Panc1 (cell line): ENCODE results near the gene ARPC1B. TPM values are rescaled to one million over a fixed set of nuclear protein-coding genes. Genes with fewer than 3 reads are reported as not detected.
A peak's percentile ranks its signal among the peaks of the same experiment; 100 is the strongest.
"Not testable (repeated sequence)": the region's sequence is repeated elsewhere in the genome, so short reads cannot be mapped to it uniquely, and the experiment has no call there.

ENCODE experiments used
- ATAC-seq: fragments of 200-7000 bp; cut with Tn5 transposase; 2 replicates; pipeline ENCODE4 v1.9.1; 2020; ENCODE audit warnings: mild to moderate bottlenecking, moderate library complexity
- BruUV-seq: library from RNA; stranded (reverse); fragments of 400-500 nt; replicated peaks from 2 replicates; lab custom pipeline; 2021; lab: Mats Ljungman, UMichigan
- CTCF ChIA-PET: fragments of 300-600 bp; sonication (Branson Sonifier 250); formaldehyde crosslinking; loops from one replicate; lab custom pipeline; 2022; ENCODE audit warnings: antibody characterized with exemption; lab: Charles Lee
- POLR2A ChIA-PET: fragments of 300-600 bp; sonication (Branson Sonifier 250); formaldehyde crosslinking; loops from one replicate; lab custom pipeline; 2022; ENCODE audit warnings: antibody characterized with exemption; lab: Charles Lee
- DNase-seq: peaks from one replicate; pipeline ENCODE4 v3.0.0-alpha.2; 2010; ENCODE audit warnings: low read depth, low spot score
- H3K27ac ChIP-seq: 2 replicates; pipeline ENCODE4 v1.5.1; 2011; ENCODE audit warnings: mild to moderate bottlenecking, low read length, inconsistent platforms
- H3K27me3 ChIP-seq: fragments of 200-500 bp; sonication (Bioruptor generic); 2 replicates; pipeline ENCODE4 v1.6.0; 2014; ENCODE audit warnings: low read length, inconsistent platforms; ENCODE audit not compliant: control insufficient read depth, insufficient read depth
- H3K36me3 ChIP-seq: fragments of 200-500 bp; sonication (Bioruptor generic); 2 replicates; pipeline ENCODE4 v1.5.1; 2014; ENCODE audit warnings: inconsistent platforms, mild to moderate bottlenecking, low read length, moderate library complexity; ENCODE audit not compliant: control insufficient read depth, insufficient read depth
- H3K4me1 ChIP-seq: 2 replicates; pipeline ENCODE4 v1.5.1; 2011; ENCODE audit warnings: inconsistent platforms, mild to moderate bottlenecking, low read length, moderate library complexity; ENCODE audit not compliant: control insufficient read depth, insufficient read depth
- H3K4me3 ChIP-seq, 2 experiments: 2 replicates each; pipeline ENCODE4 v1.5.1; 2011 to 2012; ENCODE audit warnings: low read depth in 2 of 2, low read length in 2 of 2, mild to moderate bottlenecking in 2 of 2, inconsistent platforms in 1 of 2, moderate library complexity in 1 of 2
- H3K9me3 ChIP-seq: fragments of 200-500 bp; sonication (Bioruptor generic); 2 replicates; pipeline ENCODE4 v1.5.1; 2014; ENCODE audit warnings: low read depth, mild to moderate bottlenecking, inconsistent platforms, low read length, moderate library complexity; ENCODE audit not compliant: control insufficient read depth, insufficient read depth
- POLR2AphosphoS5 ChIP-seq: IDR thresholded peaks from 2 replicates; pipeline ENCODE4 v1.6.1; 2012; ENCODE audit warnings: mild to moderate bottlenecking, low read depth, low read length, moderate library complexity
- SIN3A ChIP-seq: IDR thresholded peaks from 2 replicates; pipeline ENCODE4 v1.6.1; 2012; ENCODE audit warnings: low read depth, mild to moderate bottlenecking, low read length, moderate library complexity, borderline replicate concordance; ENCODE audit not compliant: insufficient read depth
- TCF7L2 ChIP-seq: IDR thresholded peaks from 2 replicates; pipeline ENCODE4 v1.6.1; 2011; ENCODE audit warnings: mild to moderate bottlenecking, low read depth, low read length, inconsistent platforms
- in situ Hi-C: cut with HindIII; loops from 2 replicates; pipeline ENCODE4 v1.10.0; 2016; ENCODE audit warnings: low sequenced_read_pairs, low pct_unique_long_range_greater_than_20kb
- intact Hi-C: fragments of 100-400 bp; cut with micrococcal nuclease; formaldehyde crosslinking; loops from one replicate; pipeline ENCODE4 v1.10.0; 2022; ENCODE audit not compliant: unreplicated experiment
- total RNA-seq: library from RNA; stranded (reverse); gene quantifications from one replicate; pipeline ENCODE4 v1.2.1, GENCODE V29; 2021; ENCODE audit not compliant: unreplicated experiment
- TF ChIP-seq, protein P1 (sequence below), 2 experiments: IDR thresholded peaks; 2 replicates each; pipeline ENCODE4 v1.6.1; 2011 to 2012; ENCODE audit warnings: low read depth in 2 of 2, control low read depth in 1 of 2, low read length in 1 of 2, mild to moderate bottlenecking in 1 of 2, moderate library complexity in 1 of 2; ENCODE audit not compliant: insufficient read depth in 1 of 2
- TF ChIP-seq, protein P2 (sequence below): fragments of 450-650 bp; IDR thresholded peaks from 2 replicates; pipeline ENCODE4 v1.5.1; 2017; ENCODE audit warnings: mild to moderate bottlenecking

Gene ARPC1B
- total RNA-seq, 1 experiment from 2014 or later: 266 TPM

- POLR2A ChIA-PET: interaction anchor here (0.5 kb wide), 1 partner anchor 17 kb away, joined by 3 read pairs; no protein-coding TSS in a partner anchor
- CTCF ChIA-PET: interaction anchor here (0.6 kb wide), 1 partner anchor 54 kb away, joined by 3 read pairs; no protein-coding TSS in a partner anchor
Observed at GRCh38 chr7:99429756-99430155, 55.2 kb downstream of the ARPC1B start.

GRCh38 chr7:99431756-99432540 is 57.4 kb downstream of the ARPC1B start:
- in situ Hi-C loops, DNase-seq, intact Hi-C loops, ATAC-seq, H3K9me3 ChIP-seq, H3K4me3 ChIP-seq, CTCF ChIA-PET, POLR2A ChIA-PET, H3K27ac ChIP-seq, H3K4me1 ChIP-seq, H3K27me3 ChIP-seq: not testable (repeated sequence)
- BruUV-seq: TSS peak; percentile 11
- peaks cover 17% of the 10 kb centered on the region; the same call in 1 of the 2 replicates for H3K36me3 ChIP-seq

More at GRCh38 chr7:99429756-99430155, 55.2 kb downstream of the ARPC1B start:
- Histone ChIP-seq H3K9me3 (no peaks in the 10 kb centered on the region), H3K36me3 (peaks cover 16% of the 10 kb centered on the region; the same call in 1 of the 2 replicates), H3K27me3 (no peaks in the 10 kb centered on the region), H3K27ac (no peak overlapping the region), H3K4me1 (no peaks in the 10 kb centered on the region), H3K4me3 (no peak overlapping the region)
- no TSS peak for BruUV-seq
- ATAC-seq (peak; percentile 9; the same call in 1 of the 2 replicates), DNase-seq (no peak)
- intact Hi-C loops: no loop called here
- TF ChIP-seq, protein P1, sequence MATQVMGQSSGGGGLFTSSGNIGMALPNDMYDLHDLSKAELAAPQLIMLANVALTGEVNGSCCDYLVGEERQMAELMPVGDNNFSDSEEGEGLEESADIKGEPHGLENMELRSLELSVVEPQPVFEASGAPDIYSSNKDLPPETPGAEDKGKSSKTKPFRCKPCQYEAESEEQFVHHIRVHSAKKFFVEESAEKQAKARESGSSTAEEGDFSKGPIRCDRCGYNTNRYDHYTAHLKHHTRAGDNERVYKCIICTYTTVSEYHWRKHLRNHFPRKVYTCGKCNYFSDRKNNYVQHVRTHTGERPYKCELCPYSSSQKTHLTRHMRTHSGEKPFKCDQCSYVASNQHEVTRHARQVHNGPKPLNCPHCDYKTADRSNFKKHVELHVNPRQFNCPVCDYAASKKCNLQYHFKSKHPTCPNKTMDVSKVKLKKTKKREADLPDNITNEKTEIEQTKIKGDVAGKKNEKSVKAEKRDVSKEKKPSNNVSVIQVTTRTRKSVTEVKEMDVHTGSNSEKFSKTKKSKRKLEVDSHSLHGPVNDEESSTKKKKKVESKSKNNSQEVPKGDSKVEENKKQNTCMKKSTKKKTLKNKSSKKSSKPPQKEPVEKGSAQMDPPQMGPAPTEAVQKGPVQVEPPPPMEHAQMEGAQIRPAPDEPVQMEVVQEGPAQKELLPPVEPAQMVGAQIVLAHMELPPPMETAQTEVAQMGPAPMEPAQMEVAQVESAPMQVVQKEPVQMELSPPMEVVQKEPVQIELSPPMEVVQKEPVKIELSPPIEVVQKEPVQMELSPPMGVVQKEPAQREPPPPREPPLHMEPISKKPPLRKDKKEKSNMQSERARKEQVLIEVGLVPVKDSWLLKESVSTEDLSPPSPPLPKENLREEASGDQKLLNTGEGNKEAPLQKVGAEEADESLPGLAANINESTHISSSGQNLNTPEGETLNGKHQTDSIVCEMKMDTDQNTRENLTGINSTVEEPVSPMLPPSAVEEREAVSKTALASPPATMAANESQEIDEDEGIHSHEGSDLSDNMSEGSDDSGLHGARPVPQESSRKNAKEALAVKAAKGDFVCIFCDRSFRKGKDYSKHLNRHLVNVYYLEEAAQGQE (IDR thresholded peaks at IDR 0.05; ENCODE audit: insufficient read depth in 1 of 2, low read depth in 2 of 2, low read length in 1 of 2): no peak
- TF ChIP-seq TCF7L2: no peak
- in situ Hi-C loops: no loop called here

DNA sequence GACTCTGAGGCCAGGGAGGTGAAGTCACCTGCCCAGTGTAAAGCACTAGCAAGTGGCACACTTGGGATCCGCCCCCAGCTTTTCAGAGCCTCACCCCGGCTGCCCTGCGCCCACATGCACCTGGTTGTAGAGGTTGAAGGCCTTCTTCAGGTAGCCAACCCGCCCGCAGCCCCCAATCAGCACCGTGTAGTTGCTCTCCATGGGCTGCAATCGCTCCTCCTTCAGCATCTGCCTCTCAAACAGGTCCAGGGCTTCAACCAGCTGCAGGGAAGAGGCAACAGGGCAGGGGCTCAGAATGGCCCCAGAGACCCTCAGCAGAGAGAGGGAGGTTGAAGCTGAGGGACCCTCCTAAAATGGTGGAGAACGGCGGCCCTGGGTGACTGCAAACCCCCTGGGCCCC is 58.6 kb downstream of the ARPC1B start:
- H3K36me3 ChIP-seq: peaks cover 17% of the 10 kb centered on the region; the same call in 1 of the 2 replicates
- H3K4me3 ChIP-seq: no peak overlapping the region
- POLR2A ChIA-PET: no interaction called here
- BruUV-seq: no TSS peak
- TF ChIP-seq TCF7L2: no peak
- TF ChIP-seq, protein P1 (IDR thresholded peaks at IDR 0.05; ENCODE audit: insufficient read depth in 1 of 2, low read depth in 2 of 2, low read length in 1 of 2): no peak
- TF ChIP-seq POLR2AphosphoS5: no peak
- TF ChIP-seq SIN3A: no peak
- TF ChIP-seq, protein P2, sequence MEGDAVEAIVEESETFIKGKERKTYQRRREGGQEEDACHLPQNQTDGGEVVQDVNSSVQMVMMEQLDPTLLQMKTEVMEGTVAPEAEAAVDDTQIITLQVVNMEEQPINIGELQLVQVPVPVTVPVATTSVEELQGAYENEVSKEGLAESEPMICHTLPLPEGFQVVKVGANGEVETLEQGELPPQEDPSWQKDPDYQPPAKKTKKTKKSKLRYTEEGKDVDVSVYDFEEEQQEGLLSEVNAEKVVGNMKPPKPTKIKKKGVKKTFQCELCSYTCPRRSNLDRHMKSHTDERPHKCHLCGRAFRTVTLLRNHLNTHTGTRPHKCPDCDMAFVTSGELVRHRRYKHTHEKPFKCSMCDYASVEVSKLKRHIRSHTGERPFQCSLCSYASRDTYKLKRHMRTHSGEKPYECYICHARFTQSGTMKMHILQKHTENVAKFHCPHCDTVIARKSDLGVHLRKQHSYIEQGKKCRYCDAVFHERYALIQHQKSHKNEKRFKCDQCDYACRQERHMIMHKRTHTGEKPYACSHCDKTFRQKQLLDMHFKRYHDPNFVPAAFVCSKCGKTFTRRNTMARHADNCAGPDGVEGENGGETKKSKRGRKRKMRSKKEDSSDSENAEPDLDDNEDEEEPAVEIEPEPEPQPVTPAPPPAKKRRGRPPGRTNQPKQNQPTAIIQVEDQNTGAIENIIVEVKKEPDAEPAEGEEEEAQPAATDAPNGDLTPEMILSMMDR: no peak
- no peaks in the 10 kb centered on the region for H3K27me3 ChIP-seq
- in situ Hi-C loops: no loop called here
- CTCF ChIA-PET: no interaction called here
- ATAC-seq (no peak), DNase-seq (no peak)
- intact Hi-C loops: no loop called here
- H3K4me1 ChIP-seq: peaks cover 6% of the 10 kb centered on the region; the same call in 1 of the 2 replicates
- H3K27ac ChIP-seq: no peak overlapping the region
- H3K9me3 ChIP-seq: no peaks in the 10 kb centered on the region
